Stimulated activated CD4-positive, alpha-beta T cell treated with anti-CD3 and anti-CD28 coated beads, Interleukin-2, amount 100 ng/mL, for 4 hours (primary cell): ENCODE data around the gene AMY1C.
"Not testable (repeated sequence)": the region's sequence is repeated elsewhere in the genome, so short reads cannot be mapped to it uniquely, and the experiment has no call there.

Experiments
- DNase-seq: peaks from one replicate; pipeline ENCODE4 v3.0.0-alpha.2; 2020; ENCODE audit warnings: low read depth

AMY1C gene

GRCh38 chr1:103749598-103749997, at the start of gene AMY1C:
Gene AMY1C, plus strand, starts transcription at chr1:103749898. Its CDS starts 572 bp downstream, at chr1:103750470.
- DNase-seq: not testable (repeated sequence)

GRCh38 chr1:103700669-103701068, 49.0 kb upstream of the AMY1C start:
- not testable (repeated sequence) for DNase-seq

- not testable (repeated sequence) for DNase-seq
Measured at GRCh38 chr1:103701256-103701655, 48.4 kb upstream of the AMY1C start.

GRCh38 chr1:103707670-103708069, 42.0 kb upstream of the AMY1C start:
- not testable (repeated sequence) for DNase-seq

GRCh38 chr1:103710381-103710780, 39.3 kb upstream of the AMY1C start:
- not testable (repeated sequence) for DNase-seq

- not testable (repeated sequence) for DNase-seq
Measured at GRCh38 chr1:103717404-103717803, 32.3 kb upstream of the AMY1C start.

GRCh38 chr1:103721473-103721872, 28.2 kb upstream of the AMY1C start:
- not testable (repeated sequence) for DNase-seq

GRCh38 chr1:103735334-103735733, 14.4 kb upstream of the AMY1C start:
- not testable (repeated sequence) for DNase-seq

- DNase-seq: not testable (repeated sequence)
Measured at GRCh38 chr1:103738031-103738430, 11.7 kb upstream of the AMY1C start.

GRCh38 chr1:103744449-103744848, 5.2 kb upstream of the AMY1C start:
- DNase-seq: not testable (repeated sequence)

- not testable (repeated sequence) for DNase-seq
Measured at GRCh38 chr1:103745040-103745439, 4.7 kb upstream of the AMY1C start.

- DNase-seq: not testable (repeated sequence)
Measured at GRCh38 chr1:103748273-103748672, 1.4 kb upstream of the AMY1C start.

- DNase-seq: no peak
Measured at GRCh38 chr1:103761896-103762295, 12.2 kb downstream of the AMY1C start.

- no peak for DNase-seq
Measured at GRCh38 chr1:103779932-103780331, 30.2 kb downstream of the AMY1C start.

- no peak for DNase-seq
Measured at GRCh38 chr1:103783944-103784377, 34.3 kb downstream of the AMY1C start.

GRCh38 chr1:103788377-103788776, 38.7 kb downstream of the AMY1C start:
- DNase-seq: no peak

GRCh38 chr1:103790172-103790571, 40.5 kb downstream of the AMY1C start:
- no peak for DNase-seq
